NB4 (cell line): ENCODE data around the gene CYFIP2.

ENCODE experiments used
- CTCF ChIP-seq: IDR thresholded peaks from one replicate; pipeline ENCODE4 v1.5.1; 2012; ENCODE audit warnings: low read depth, low read length
- MYC ChIP-seq: IDR thresholded peaks from 2 replicates; pipeline ENCODE4 v1.6.1; 2011; ENCODE audit warnings: low read depth, low read length
- POLR2A ChIP-seq: IDR thresholded peaks from 2 replicates; pipeline ENCODE4 v1.6.1; 2011; ENCODE audit warnings: mild to moderate bottlenecking; ENCODE audit not compliant: insufficient read length; ENCODE audit errors: extremely low read depth

DNA sequence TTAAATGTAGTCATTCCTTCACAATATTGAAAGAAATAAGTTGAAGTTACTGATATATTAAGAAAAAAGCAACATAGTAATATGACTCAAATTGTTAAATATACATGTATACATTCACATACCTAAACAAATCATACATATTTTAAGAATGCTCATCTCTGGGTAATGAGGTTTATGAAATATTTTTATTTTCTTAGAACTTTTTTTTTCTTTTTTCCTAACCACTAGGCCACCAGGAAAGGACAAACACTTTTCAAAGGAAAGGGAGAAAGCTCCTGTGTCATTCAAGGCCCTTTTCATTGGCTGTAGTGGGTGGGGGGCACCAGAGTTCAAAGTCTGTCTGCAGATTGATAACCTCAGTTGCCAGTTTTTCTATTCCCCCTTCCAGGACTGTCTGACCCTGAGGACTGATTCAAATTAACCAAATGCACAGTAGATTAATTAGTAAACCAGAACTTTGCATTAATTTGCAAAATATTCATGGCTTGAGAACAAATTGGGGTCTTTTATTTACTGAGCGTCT is 121.2 kb downstream of the CYFIP2 start:
- TF ChIP-seq CTCF (no peak), POLR2A (no peak), MYC (no peak)
